Right cardiac atrium (tissue), 5 donors: Measurements from ENCODE around the gene TFCP2. TPM values are rescaled to one million over a fixed set of nuclear protein-coding genes. Genes with fewer than 3 reads are reported as not detected.
"Not testable (repeated sequence)": the region's sequence is repeated elsewhere in the genome, so short reads cannot be mapped to it uniquely, and the experiment has no call there.

Experiments used
- ATAC-seq, 2 donors: fragments of 200-7000 bp; cut with Tn5 transposase; one replicate each; pipeline versions ENCODE4 v1.8.0 to v1.9.1; 2020; ENCODE audit warnings: moderate library complexity in 2 of 2, mild to moderate bottlenecking in 1 of 2
- DNase-seq, 3 donors: peaks; one replicate each; pipeline ENCODE4 v3.0.0-alpha.2; 2020
- H3K27ac ChIP-seq: one replicate; pipeline ENCODE4 v1.5.1; 2013; ENCODE audit warnings: mild to moderate bottlenecking, low read length, control low read depth, moderate library complexity
- H3K27me3 ChIP-seq: one replicate; pipeline ENCODE4 v1.6.1; 2013; ENCODE audit not compliant: control insufficient read depth, insufficient read depth
- H3K4me1 ChIP-seq: one replicate; pipeline ENCODE4 v1.6.1; 2013; ENCODE audit warnings: low read length; ENCODE audit not compliant: control insufficient read depth, insufficient read depth
- H3K4me3 ChIP-seq: one replicate; pipeline ENCODE4 v1.5.1; 2013; ENCODE audit warnings: low read length, control low read depth
- H3K9me3 ChIP-seq: one replicate; pipeline ENCODE4 v1.6.1; 2013; ENCODE audit warnings: low read length; ENCODE audit not compliant: control insufficient read depth
- WGBS: extraction: QIAGEN DNeasy Blood & Tissue Kit; methylation state at CpG from one replicate; pipeline ENCODE4 v1.1.7; 2013; 5-methylcytosine and 5-hydroxymethylcytosine counted together
- intact Hi-C, 4 donors: fragments of 100-400 bp; cut with DNase I; formaldehyde crosslinking; loops; one replicate each; pipeline versions ENCODE4 v1.11.0 to v1.14.0; 2022 to 2023
- polyA plus RNA-seq: library from polyadenylated mRNA; stranded (reverse); fragments of 200-250 nt; gene quantifications from one replicate; pipeline ENCODE4 v1.2.3, GENCODE V29; 2013
- total RNA-seq, 4 donors: library from RNA; stranded (reverse); fragmentation: NEBNext Ultra II Directional; extraction: Animal tissue kit (Norgen Biotek cat#: 25700); gene quantifications; one replicate each; pipeline ENCODE4 v1.2.1, GENCODE V29; 2021
- donor health status: healthy with polysubstance abuse.
- donor health status: DM: no; HTN: yes; CAD: no.
- donor health status: DM: no; HTN: no; CAD: no.
- donor health status: DM: no; HTN: yes; CAD: no; lungs with severe emphysema.
- donor health status: DM: yes; HTN: yes; CAD: no.

Gene TFCP2
- total and polyA plus RNA-seq, 5 donors = 11.8 to 25.1 (median 18.0) TPM

DNA sequence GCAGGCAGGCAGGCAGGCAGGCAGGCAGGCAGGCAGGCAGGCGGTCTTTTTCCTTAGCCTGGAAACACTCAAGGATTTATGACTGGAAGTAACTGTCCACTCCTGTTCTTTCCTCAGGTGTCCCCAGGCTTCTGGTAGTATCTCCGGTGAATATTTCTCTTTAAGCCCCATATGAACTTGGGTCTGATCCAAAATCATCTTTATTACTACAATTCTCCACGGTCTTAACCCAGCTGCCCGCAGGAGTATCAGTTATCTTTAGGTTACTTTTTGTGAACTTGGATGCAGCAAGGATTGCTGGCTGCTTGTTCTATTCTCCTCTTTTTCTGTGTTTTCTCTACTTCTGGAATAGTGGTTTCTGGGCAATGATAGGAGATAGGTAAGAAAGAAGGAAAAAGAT is 92.8 kb downstream of the TFCP2 start:
- ATAC-seq = no peak
- intact Hi-C loops = no loop called here
- peaks cover 10% of the 10 kb centered on the region for H3K4me1 ChIP-seq
- no peak overlapping the region for H3K4me3 ChIP-seq
- DNase-seq = no peak
- H3K27ac ChIP-seq = no peak overlapping the region
- H3K27me3 ChIP-seq = no peaks in the 10 kb centered on the region
- H3K9me3 ChIP-seq = no peaks in the 10 kb centered on the region
- 66% methylated on average over 4 of the region's 4 CpGs for WGBS

DNA sequence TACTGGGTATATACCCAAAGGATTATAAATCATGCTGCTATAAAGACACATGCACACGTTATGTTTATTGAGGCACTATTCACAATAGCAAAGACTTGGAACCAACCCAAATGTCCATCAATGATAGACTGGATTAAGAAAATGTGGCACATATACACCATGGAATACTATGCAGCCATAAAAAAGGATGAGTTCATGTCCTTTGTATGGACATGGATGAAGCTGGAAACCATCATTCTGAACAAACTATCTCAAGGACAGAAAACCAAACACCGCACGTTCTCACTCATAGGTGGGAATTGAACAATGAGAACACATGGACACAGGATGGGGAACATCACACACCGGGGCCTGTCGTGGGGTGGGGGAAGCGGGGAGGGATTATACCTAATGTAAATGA is 94.1 kb downstream of the TFCP2 start:
- DNase-seq, intact Hi-C loops, H3K27me3 ChIP-seq, H3K27ac ChIP-seq, ATAC-seq, H3K4me3 ChIP-seq, H3K9me3 ChIP-seq, H3K4me1 ChIP-seq: not testable (repeated sequence)
- 95% methylated on average over 6 of the region's 6 CpGs for WGBS

DNA sequence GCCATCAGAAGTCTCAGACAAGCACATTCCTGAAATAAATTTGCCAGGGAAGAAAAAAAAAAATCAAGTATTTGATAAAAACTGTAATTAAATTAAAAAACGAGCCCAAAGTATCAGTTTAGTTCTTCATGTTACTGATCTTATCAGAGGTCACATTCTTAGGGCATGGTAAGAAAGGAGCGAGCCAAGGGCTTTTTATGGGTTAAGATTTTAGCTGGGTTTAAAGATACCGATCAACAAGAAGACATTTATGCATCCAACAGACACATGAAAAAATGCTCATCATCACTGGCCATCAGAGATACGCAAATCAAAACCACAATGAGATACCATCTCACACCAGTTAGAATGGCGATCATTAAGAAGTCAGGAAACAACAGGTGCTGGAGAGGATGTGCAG is 94.6 kb downstream of the TFCP2 start:
- 71% methylated on average over 5 of the region's 5 CpGs for WGBS
- H3K27me3 ChIP-seq, ATAC-seq, H3K9me3 ChIP-seq, intact Hi-C loops, H3K27ac ChIP-seq, H3K4me3 ChIP-seq, H3K4me1 ChIP-seq, DNase-seq: not testable (repeated sequence)

DNA sequence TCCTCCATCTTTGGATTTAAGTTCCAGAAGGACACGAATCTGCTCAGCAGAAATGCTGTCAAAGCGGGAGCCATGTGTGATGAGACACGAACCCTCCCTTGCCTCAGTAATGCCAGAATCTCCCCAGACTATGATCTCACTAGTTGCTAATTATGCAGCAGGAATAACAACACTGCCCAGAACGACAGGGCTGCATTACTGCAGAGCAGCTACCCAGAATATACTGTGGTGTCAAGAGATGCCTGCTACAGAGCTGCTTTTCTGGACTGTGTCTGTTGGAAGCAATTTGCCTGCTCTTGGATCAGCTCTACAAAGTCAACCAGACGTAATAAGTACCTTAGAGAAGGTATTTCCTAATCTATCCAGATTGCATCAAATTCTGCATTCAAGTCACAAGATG is 95.0 kb downstream of the TFCP2 start:
- peak; percentile 73 to 77 for ATAC-seq
- no peak overlapping the region for H3K4me3 ChIP-seq
- peaks cover 10% of the 10 kb centered on the region for H3K4me1 ChIP-seq
- no peak overlapping the region for H3K27ac ChIP-seq
- no peaks in the 10 kb centered on the region for H3K9me3 ChIP-seq
- H3K27me3 ChIP-seq = no peaks in the 10 kb centered on the region
- WGBS = 29% methylated on average over 5 of the region's 5 CpGs
- intact Hi-C loops = no loop called here
- DNase-seq = no peak

DNA sequence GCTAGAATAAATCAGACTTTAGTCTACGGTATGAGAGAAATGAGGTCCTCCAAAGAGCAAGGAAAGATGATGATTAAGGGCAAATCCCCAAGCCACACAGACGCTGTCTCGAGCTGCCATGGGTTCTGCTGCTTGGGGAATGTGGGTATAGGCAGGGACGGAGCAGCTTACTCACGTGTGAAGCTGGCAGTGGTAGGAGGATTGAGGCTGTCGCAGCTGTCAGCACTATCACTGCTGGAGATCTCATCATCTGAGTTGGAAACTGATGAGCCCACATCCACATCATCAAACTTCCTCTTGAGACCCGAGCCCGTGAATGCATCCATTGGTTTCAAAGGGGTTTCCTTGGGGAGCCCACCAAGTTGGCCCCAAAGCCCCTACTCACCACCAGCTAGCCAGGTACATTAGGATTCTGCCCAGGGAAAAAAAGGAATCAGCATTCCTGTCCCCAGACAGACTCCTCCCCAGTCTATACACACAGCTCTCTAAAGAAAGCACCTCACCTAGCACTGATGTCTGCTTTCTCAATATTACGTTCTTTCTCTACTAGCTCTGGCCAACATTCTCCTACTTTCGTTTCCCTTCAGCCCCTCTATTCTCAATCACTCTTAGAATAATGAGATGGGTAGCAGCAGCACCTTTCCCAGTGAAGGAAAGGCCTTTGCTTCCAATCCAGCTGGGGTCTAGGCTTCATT is 96.6 kb downstream of the TFCP2 start:
- no peak overlapping the region for H3K4me3 ChIP-seq
- 77% methylated on average over 10 of the region's 10 CpGs for WGBS
- no peaks in the 10 kb centered on the region for H3K27me3 ChIP-seq
- H3K4me1 ChIP-seq = peaks cover 8% of the 10 kb centered on the region
- ATAC-seq (no peak), DNase-seq (no peak)
- no peaks in the 10 kb centered on the region for H3K9me3 ChIP-seq
- intact Hi-C loops = no loop called here
- peak overlapping the region; percentile 46 for H3K27ac ChIP-seq

DNA sequence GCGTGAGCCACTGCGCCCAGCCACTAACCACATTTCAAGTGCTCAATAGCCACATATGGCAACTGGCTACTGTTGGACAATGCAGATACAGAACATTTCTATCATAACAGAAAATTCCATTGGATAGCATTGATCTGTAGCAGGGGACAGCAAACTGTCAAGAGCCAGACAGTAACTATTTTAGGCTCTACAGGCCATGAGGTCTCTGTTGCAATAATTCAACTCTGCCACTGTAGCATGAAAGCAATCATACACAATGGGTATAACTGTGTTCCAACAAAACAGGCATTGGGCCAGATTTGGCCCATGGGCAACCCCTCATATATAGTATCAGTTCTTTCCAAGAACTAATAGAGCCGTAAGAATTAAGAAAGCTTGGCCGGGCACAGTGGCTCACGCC is 97.5 kb downstream of the TFCP2 start:
- DNase-seq (no peak), ATAC-seq (no peak)
- Histone ChIP-seq H3K4me3 (no peak overlapping the region), H3K27ac (peak overlapping the region; percentile 9), H3K4me1 (peaks cover 8% of the 10 kb centered on the region), H3K27me3 (no peaks in the 10 kb centered on the region), H3K9me3 (no peaks in the 10 kb centered on the region)
- WGBS = 89% methylated on average over 5 of the region's 5 CpGs
- intact Hi-C loops = no loop called here

DNA sequence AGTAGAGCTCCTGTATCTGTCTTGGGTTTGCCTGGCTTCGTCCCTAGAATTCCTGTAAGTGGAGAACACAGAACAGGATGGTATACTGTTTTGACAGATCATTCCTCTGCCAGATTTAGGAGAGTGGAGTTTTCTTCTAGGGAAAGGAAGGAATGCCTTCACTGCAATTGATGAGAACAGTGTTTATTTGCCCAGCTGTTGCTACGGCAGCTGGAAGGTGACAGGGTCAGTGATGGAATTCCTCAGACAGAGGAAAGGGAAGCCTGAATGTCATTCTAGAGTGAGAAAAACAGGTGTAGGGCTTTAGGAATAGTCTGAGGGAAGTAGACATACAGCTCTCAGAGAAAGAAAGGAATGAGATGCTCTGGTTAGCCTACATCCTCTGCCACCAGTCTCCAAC is 101.3 kb downstream of the TFCP2 start:
- ATAC-seq = no peak
- Histone ChIP-seq H3K9me3 (no peaks in the 10 kb centered on the region), H3K4me1 (peaks cover 7% of the 10 kb centered on the region), H3K4me3 (no peak overlapping the region), H3K27ac (no peak overlapping the region), H3K27me3 (no peaks in the 10 kb centered on the region)
- 80% methylated on average over 2 of the region's 2 CpGs for WGBS
- no peak for DNase-seq
- intact Hi-C loops = no loop called here

DNA sequence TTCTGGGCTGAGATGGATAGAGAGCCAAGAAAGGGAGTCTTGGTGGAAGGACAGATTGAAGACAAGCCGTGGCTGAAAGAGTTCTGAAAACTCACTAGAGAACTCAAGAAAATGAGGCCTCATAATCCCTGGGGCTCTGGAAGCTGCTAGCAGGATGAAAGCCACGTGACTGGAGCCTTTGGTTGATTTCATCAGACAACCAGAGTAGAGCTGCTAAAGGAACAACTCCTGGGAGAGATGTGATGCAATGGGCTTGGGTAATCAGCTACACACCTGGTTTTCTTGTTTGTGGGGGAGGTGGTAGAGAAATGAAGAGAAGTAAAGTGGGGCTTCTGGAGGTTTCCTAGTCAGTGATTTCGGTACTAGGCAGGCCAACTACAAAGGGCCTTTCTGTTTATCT is 102.9 kb downstream of the TFCP2 start:
- H3K27ac ChIP-seq = no peak overlapping the region
- intact Hi-C loops = no loop called here
- 77% methylated on average over 3 of the region's 3 CpGs for WGBS
- H3K4me3 ChIP-seq = no peak overlapping the region
- no peaks in the 10 kb centered on the region for H3K4me1 ChIP-seq
- H3K9me3 ChIP-seq = no peaks in the 10 kb centered on the region
- H3K27me3 ChIP-seq = no peaks in the 10 kb centered on the region
- ATAC-seq (no peak), DNase-seq (no peak)

DNA sequence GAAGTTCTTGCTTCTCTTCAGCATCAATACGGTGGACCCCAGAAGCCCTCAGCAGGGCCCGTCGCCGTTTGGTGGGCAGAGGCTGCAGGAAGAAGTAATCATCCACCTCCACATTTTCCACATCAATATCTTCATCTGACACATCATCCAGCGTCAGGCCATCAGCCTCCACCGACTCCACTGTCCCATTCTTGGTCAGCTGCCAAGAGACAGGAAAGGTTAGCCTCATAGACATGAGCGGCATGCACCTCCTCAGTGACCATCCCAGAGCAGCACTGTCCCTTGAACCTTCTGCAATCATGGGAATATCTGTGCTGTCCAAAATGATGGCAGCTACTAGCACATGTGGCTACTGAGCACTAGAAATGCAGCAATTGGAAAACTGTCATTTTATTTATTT is 105.2 kb downstream of the TFCP2 start:
- WGBS = 55% methylated on average over 7 of the region's 7 CpGs
- Histone ChIP-seq H3K27ac (no peak overlapping the region), H3K9me3 (no peaks in the 10 kb centered on the region), H3K4me1 (no peaks in the 10 kb centered on the region), H3K27me3 (no peaks in the 10 kb centered on the region), H3K4me3 (no peak overlapping the region)
- ATAC-seq = no peak
- DNase-seq = no peak
- intact Hi-C loops = no loop called here

DNA sequence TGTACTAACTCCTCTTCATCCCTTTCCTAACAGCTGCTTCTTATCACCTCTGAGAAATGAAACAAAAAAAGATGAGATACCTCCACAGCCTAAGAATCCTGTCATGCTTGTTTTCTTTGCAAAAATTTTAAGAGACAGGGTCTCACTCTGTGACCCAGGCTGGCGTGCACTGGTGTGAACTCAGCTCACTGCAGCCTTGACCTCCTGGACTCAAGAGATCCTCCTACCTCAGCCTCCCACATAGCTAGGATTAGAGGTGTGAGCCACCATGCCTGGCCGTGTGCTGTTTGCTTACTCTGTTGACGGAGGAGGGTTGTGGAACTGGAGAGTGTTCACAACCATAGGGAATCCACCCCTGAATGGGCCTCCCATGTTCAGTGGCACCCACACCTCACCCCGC is 105.7 kb downstream of the TFCP2 start:
- DNase-seq = no peak
- WGBS = 86% methylated on average over 4 of the region's 4 CpGs

DNA sequence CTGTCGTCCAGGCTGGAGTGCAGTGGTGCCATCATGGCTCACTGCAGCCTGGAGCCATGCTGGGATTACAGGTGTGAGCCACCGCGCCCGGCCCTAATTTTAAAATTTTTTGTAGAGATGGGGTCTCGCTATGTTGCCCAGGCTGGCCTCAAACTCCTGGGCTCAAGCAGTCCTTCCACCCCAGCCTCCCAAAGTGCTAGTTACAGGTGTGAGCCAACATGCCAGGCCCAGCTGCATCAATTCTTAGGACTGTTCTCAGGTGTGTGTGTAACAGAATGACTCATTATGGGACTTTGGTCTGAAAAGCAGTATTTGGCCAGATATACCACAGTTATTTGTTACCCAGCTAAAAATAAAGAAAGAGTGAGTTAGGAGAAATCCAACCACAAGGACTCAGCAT is 107.4 kb downstream of the TFCP2 start:
- no peak for ATAC-seq
- 94% methylated on average over 5 of the region's 5 CpGs for WGBS
- Histone ChIP-seq H3K27ac (no peak overlapping the region), H3K9me3 (no peaks in the 10 kb centered on the region), H3K27me3 (no peaks in the 10 kb centered on the region), H3K4me1 (no peaks in the 10 kb centered on the region), H3K4me3 (no peak overlapping the region)
- DNase-seq = no peak
- intact Hi-C loops = no loop called here

More for the DNA sequence above, 105.7 kb downstream of the TFCP2 start:
- Histone ChIP-seq H3K4me1 (no peaks in the 10 kb centered on the region), H3K9me3 (no peaks in the 10 kb centered on the region), H3K27me3 (no peaks in the 10 kb centered on the region), H3K27ac (no peak overlapping the region), H3K4me3 (no peak overlapping the region)
- intact Hi-C loops = no loop called here
- no peak for ATAC-seq
